Endothelial cell of umbilical vein (primary cell): Measurements from ENCODE around the gene MELTF.

Experiments used
- CTCF ChIP-seq, 2 donors: IDR thresholded peaks; 1 replicate in 1 of 2; 2 replicates in 1 of 2; pipeline ENCODE4 v1.5.1; 2011; ENCODE audit warnings: low read length in 2 of 2, mild to moderate bottlenecking in 2 of 2, moderate library complexity in 2 of 2, control low read depth in 1 of 2, inconsistent platforms in 1 of 2, low read depth in 1 of 2; ENCODE audit not compliant: insufficient read depth in 1 of 2; ENCODE audit errors: extremely low read depth in 1 of 2
- EZH2 ChIP-seq: IDR thresholded peaks from 2 replicates; pipeline ENCODE4 v1.6.1; 2012; ENCODE audit warnings: borderline replicate concordance, low read depth, mild to moderate bottlenecking, moderate library complexity, low read length, inconsistent platforms; ENCODE audit not compliant: severe bottlenecking
- FOS ChIP-seq: IDR thresholded peaks from 2 replicates; pipeline ENCODE4 v1.6.1; 2011; ENCODE audit warnings: mild to moderate bottlenecking, low read length, moderate library complexity, borderline replicate concordance; ENCODE audit not compliant: insufficient read depth
- MAX ChIP-seq: IDR thresholded peaks from 2 replicates; pipeline ENCODE4 v1.6.1; 2011; ENCODE audit not compliant: insufficient read depth, insufficient read length
- MYC ChIP-seq: IDR thresholded peaks from one replicate; pipeline ENCODE4 v1.6.1; 2011; ENCODE audit warnings: mild to moderate bottlenecking, low read depth, low read length
- POLR2A ChIP-seq: IDR thresholded peaks from 2 replicates; pipeline ENCODE4 v1.6.1; 2012; ENCODE audit warnings: low read depth, mild to moderate bottlenecking, control low read depth, low read length
- POLR2AphosphoS5 ChIP-seq: IDR thresholded peaks from 2 replicates; pipeline ENCODE4 v1.6.1; 2012; ENCODE audit warnings: low read depth, mild to moderate bottlenecking, control low read depth, low read length, moderate library complexity; ENCODE audit not compliant: insufficient read depth

- TF ChIP-seq CTCF (IDR thresholded peaks at IDR 0.05; ENCODE audit: extremely low read depth in 1 of 2, insufficient read depth in 1 of 2, low read depth in 1 of 2, low read length in 2 of 2) = no peak
- no peak for TF ChIP-seq POLR2A
- no peak for TF ChIP-seq EZH2
- TF ChIP-seq MYC = no peak
- no peak for TF ChIP-seq POLR2AphosphoS5
- TF ChIP-seq MAX = no peak
- TF ChIP-seq FOS = no peak
These were observed 39.8 kb downstream of the MELTF start for GRCh38 chr3:196989721-196990262.
